Stimulated activated CD8-positive, alpha-beta memory T cell treated with anti-CD3 and anti-CD28 coated beads, Interleukin-4, amount 100 ng/mL, for 48 hours (primary cell): ENCODE results near the gene SPATA33.

Experiments
- DNase-seq: peaks from one replicate; pipeline ENCODE4 v3.0.0-alpha.2; 2020

SPATA33 gene

DNA sequence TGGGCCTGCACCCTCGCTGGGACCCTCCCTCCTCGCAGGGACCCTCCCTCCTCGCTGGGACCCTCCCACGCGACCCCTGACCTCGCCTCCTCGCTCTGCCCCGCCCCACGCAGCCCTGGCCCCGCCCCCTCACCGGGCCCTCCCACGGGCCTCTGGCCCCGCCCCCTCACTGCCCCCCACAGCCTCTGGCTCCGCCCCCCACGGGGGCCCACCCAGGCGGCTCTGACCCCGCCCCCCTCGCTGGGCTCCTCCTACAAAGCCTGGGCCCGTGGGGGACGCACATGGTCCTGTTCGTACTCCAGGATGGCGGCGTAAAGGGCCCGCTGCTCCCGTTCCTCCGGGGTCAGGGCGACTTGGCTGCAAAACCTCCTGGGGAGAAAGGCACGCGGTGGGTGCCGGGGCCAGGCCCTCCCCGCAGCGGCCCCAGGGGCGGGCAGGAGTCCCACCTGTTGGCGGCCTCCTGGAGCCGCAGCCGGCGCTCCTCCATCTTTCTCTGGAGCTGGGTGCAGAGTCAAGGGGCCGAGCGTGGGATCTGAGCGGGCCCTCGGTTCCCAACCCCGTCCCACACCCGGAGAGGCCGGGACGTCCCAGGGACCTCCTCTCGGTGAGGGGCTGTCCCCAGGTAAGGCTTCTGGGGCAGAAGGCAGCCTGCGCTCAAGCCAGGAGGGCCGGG is 54.1 kb downstream of the SPATA33 start:
- peak; percentile 86 for DNase-seq

- DNase-seq = no peak
Observed at GRCh38 chr16:89712274-89712781, 54.7 kb downstream of the SPATA33 start.

GRCh38 chr16:89716493-89716892 is 58.9 kb downstream of the SPATA33 start:
- no peak for DNase-seq

DNA sequence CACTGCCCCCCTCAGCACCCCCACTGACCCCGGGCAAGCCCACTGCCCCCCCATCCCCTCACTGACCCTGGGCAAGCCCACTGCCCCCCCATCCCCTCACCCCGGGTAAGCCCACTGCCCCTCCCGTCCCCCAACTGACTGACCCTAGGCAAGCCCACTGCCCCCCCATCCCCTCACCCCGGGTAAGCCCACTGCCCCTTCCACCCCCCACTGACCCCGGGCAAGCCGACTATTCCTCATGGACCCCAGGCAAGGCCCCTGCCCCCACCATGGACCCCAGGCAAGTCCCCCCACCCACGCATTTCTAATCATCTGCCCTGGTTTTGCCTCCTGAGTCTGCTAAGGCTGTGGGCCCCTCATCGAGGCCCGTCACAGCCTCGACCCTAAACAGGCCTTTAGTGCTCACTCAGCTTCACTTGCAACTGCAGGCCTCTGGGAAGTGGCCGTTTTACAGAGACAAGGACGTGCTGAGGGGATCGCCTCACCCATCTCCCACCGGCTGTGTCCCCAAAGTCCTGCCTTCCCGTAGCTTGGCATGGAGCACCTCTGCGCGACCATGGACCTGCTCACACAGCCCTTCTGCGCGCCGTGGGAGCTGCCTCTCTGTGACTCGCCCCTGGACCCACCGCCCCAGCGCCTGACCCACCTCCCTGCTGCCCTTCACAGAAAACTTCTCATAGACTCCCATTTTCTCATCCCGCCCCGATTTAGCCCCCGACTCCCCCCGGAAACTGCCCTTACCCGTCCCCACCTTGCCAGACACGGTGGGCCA is 59.5 kb downstream of the SPATA33 start:
- DNase-seq = no peak

DNA sequence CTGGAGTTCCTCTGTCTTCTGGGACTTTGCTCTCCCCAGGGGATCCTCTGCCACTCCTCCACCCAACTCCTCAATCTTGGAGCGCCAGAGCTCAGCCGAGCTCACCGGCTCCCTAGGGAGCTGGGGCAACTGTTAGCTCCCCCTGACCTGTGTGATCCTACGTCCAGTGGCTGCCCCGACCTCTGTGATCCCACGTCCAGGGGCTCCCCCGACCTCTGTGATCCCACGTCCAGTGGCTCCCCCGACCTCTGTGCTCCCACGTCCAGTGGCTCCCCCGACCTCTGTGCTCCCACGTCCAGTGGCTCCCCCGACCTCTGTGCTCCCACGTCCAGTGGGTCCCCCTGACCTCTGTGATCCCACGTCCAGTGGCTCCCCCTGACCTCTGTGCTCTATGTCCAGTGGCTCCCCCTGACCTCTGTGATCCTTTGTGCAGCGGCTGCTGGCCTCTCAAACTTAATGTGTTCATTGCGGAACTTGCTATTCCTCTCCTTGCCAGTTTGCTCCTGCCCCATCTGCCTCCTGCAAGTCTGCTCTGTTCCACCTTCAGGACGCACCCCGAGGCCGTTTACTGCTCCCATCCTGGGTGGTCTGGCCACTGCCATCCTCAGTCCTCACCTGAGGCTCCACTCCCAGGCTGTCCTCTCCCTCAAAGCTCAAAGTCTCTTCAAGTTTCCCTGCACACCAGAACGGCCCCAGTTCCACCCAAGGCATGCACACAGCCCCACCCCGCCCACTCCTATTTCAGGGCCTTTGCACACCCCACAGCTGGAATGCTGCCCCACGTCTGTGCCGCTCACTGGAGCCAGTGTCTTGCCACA is 60.3 kb downstream of the SPATA33 start:
- no peak for DNase-seq
